A673 (cell line): ENCODE measurements around the gene PPP1R16B. TPM values are rescaled to one million over a fixed set of nuclear protein-coding genes. Genes with fewer than 3 reads are reported as not detected.

Experiments used
- BruUV-seq: library from RNA; stranded (reverse); fragments of 400-500 nt; replicated peaks from 2 replicates; lab custom pipeline; 2021; lab: Mats Ljungman, UMichigan
- CTCF ChIA-PET: fragments of 300-600 bp; sonication (Branson Sonifier 250); formaldehyde crosslinking; loops from one replicate; lab custom pipeline; 2022; ENCODE audit warnings: antibody characterized with exemption; lab: Charles Lee
- POLR2A ChIA-PET: fragments of 300-600 bp; sonication (Branson Sonifier 250); formaldehyde crosslinking; loops from one replicate; lab custom pipeline; 2022; ENCODE audit warnings: antibody characterized with exemption; ENCODE audit not compliant: low non-redundant PET; lab: Charles Lee
- DNase-seq: peaks from one replicate; pipeline ENCODE4 v3.0.0-alpha.2; 2015; ENCODE audit warnings: low spot score
- H3K27ac ChIP-seq: fragments of 200-600 bp; sonication (generic); 2 replicates; pipeline ENCODE4 v1.5.1; 2016; ENCODE audit warnings: mixed run types, low read depth, mild to moderate bottlenecking, mixed read lengths, antibody characterized with exemption, low read length; ENCODE audit not compliant: poor library complexity, severe bottlenecking
- H3K27me3 ChIP-seq: fragments of 200-600 bp; sonication (generic); replicated peaks from 2 replicates; pipeline ENCODE4 v1.6.1; 2017; ENCODE audit warnings: mixed run types, low read depth, mild to moderate bottlenecking, mixed read lengths, antibody characterized with exemption, low read length; ENCODE audit not compliant: insufficient read depth, poor library complexity
- H3K36me3 ChIP-seq: fragments of 200-600 bp; sonication (generic); 2 replicates; pipeline ENCODE4 v1.6.1; 2016; ENCODE audit warnings: mixed run types, mild to moderate bottlenecking, mixed read lengths, antibody characterized with exemption, low read length; ENCODE audit not compliant: insufficient read depth, poor library complexity, severe bottlenecking
- H3K4me1 ChIP-seq: fragments of 200-600 bp; sonication (generic); 2 replicates; pipeline ENCODE4 v1.6.1; 2017; ENCODE audit warnings: mixed run types, mild to moderate bottlenecking, mixed read lengths, antibody characterized with exemption, low read length; ENCODE audit not compliant: insufficient read depth, poor library complexity, severe bottlenecking
- H3K4me3 ChIP-seq: fragments of 200-600 bp; sonication (generic); 2 replicates; pipeline ENCODE4 v1.5.1; 2016; ENCODE audit warnings: low read depth, mixed run types, mild to moderate bottlenecking, mixed read lengths, low read length; ENCODE audit not compliant: poor library complexity, severe bottlenecking
- H3K9me3 ChIP-seq: fragments of 200-600 bp; sonication (generic); 2 replicates; pipeline ENCODE4 v1.6.1; 2016; ENCODE audit warnings: mixed run types, low read depth, mild to moderate bottlenecking, mixed read lengths, antibody characterized with exemption, low read length; ENCODE audit not compliant: poor library complexity, severe bottlenecking
- EZH2 ChIP-seq: fragments of 200-600 bp; sonication (generic); IDR thresholded peaks from 2 replicates; pipeline ENCODE4 v1.6.1; 2017; ENCODE audit warnings: borderline replicate concordance, low read depth, mild to moderate bottlenecking, mixed read lengths, antibody characterized with exemption, low read length; ENCODE audit not compliant: poor library complexity, severe bottlenecking
- intact Hi-C: fragments of 100-400 bp; cut with micrococcal nuclease; formaldehyde crosslinking; loops from one replicate; pipeline ENCODE4 v1.10.0; 2022; ENCODE audit not compliant: unreplicated experiment
- total RNA-seq: library from RNA; stranded (reverse); gene quantifications from 2 replicates; pipeline ENCODE4 v1.2.3, GENCODE V29; 2021
- TF ChIP-seq, protein P1 (sequence below): fragments of 300-800, 200-600 bp; sonication (generic); conservative IDR thresholded peaks from 2 replicates; pipeline ENCODE4 v1.5.1; 2017; ENCODE audit warnings: low read depth, mild to moderate bottlenecking, antibody characterized with exemption, low read length, moderate library complexity, mixed read lengths

The PPP1R16B gene
- total RNA-seq, 1 experiment from 2014 or later: 0.17 TPM

DNA sequence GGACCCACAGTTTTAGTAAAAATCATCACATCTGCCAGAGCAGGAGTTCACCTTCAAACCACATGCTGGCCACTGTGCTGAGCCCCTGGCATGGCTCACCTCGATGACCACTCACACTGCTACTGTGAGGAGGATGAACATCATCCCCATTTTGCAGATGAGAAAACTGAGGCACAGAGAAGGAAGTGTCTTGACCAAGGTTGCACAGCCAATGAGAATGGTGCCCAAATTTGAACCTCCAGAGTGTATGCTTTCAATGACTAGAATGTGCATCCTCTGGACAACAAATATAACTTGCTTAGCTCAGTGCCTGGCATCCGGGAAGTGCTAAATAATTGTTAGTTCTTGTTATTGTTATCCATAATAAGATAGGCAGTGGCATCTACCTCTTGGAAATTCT lies 83.6 kb downstream of the PPP1R16B start:
- no peaks in the 10 kb centered on the region for H3K9me3 ChIP-seq
- intact Hi-C loops: no loop called here
- no peaks in the 10 kb centered on the region for H3K36me3 ChIP-seq
- no peak for DNase-seq
- no peak overlapping the region for H3K4me3 ChIP-seq
- no TSS peak for BruUV-seq
- TF ChIP-seq, protein P1, sequence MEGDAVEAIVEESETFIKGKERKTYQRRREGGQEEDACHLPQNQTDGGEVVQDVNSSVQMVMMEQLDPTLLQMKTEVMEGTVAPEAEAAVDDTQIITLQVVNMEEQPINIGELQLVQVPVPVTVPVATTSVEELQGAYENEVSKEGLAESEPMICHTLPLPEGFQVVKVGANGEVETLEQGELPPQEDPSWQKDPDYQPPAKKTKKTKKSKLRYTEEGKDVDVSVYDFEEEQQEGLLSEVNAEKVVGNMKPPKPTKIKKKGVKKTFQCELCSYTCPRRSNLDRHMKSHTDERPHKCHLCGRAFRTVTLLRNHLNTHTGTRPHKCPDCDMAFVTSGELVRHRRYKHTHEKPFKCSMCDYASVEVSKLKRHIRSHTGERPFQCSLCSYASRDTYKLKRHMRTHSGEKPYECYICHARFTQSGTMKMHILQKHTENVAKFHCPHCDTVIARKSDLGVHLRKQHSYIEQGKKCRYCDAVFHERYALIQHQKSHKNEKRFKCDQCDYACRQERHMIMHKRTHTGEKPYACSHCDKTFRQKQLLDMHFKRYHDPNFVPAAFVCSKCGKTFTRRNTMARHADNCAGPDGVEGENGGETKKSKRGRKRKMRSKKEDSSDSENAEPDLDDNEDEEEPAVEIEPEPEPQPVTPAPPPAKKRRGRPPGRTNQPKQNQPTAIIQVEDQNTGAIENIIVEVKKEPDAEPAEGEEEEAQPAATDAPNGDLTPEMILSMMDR: no peak
- no peak for TF ChIP-seq EZH2
- H3K27ac ChIP-seq: no peak overlapping the region
- ChIA-PET POLR2A (no interaction called here), CTCF (no interaction called here)
- H3K27me3 ChIP-seq: peaks cover 9% of the 10 kb centered on the region
- no peaks in the 10 kb centered on the region for H3K4me1 ChIP-seq

DNA sequence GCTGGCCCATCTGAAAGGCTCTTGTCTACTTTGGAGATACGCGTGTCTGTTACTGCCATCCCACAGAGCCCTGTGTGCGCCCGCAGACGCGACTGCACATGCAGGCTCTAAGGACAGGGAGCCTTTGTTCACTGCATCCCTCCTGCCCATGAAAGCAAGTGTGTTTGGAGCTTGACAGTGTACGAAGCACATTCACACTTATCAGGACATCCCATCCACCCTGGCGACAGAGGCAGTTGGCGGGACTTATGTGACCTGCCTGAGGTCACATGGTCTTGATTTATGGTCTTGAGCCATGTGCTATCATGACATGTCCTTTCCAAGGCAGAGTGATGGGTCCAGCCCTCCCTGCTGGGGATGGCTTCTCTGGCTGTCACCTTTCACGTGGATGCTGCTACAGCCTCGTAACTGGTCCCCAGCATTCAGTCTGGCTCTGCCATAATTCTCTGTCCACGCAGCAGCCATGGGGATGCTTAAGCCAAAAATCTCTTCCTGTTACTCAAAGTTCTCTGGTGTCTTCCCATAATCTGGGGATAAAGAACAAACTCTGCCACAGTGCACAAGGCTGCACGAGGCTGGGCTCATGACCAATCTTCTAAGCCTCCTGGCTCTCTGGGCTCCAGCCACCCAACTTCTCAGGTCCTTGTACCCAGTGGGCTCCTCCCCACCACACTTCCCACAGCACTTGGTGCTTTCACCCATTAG lies 84.4 kb downstream of the PPP1R16B start:
- TF ChIP-seq EZH2: no peak
- TF ChIP-seq, protein P1: no peak
- Histone ChIP-seq H3K27me3 (peaks cover 7% of the 10 kb centered on the region), H3K36me3 (no peaks in the 10 kb centered on the region), H3K9me3 (no peaks in the 10 kb centered on the region), H3K4me1 (no peaks in the 10 kb centered on the region), H3K27ac (no peak overlapping the region), H3K4me3 (no peak overlapping the region)
- DNase-seq: no peak
- intact Hi-C loops: no loop called here
- no TSS peak for BruUV-seq
- POLR2A ChIA-PET: interaction anchor here (0.6 kb wide), 1 partner anchor 334 kb away, joined by 3 read pairs; no protein-coding TSS in a partner anchor
- CTCF ChIA-PET: no interaction called here

DNA sequence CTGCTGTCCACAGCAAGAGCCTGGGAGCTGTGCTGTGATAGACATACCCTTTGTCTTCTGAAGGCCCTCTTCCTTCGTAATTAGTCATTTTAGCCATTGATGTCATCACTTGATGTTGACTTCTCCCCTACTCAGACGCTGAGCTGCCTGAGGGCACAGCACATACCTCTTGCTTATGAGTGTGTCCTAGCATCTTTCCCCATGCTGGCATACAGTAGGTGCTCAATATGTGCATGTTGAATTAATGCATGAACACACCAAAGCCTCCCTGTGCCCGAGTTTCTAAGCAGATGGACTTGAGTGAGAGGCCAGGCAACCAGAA lies 85.0 kb downstream of the PPP1R16B start:
- H3K27me3 ChIP-seq: peaks cover 11% of the 10 kb centered on the region
- intact Hi-C loops: no loop called here
- H3K4me3 ChIP-seq: no peak overlapping the region
- no peak overlapping the region for H3K27ac ChIP-seq
- H3K36me3 ChIP-seq: no peaks in the 10 kb centered on the region
- DNase-seq: no peak
- BruUV-seq: no TSS peak
- no peaks in the 10 kb centered on the region for H3K4me1 ChIP-seq
- TF ChIP-seq, protein P1: no peak
- TF ChIP-seq EZH2: no peak
- POLR2A ChIA-PET: no interaction called here
- no peaks in the 10 kb centered on the region for H3K9me3 ChIP-seq
- CTCF ChIA-PET: no interaction called here
